HG03103 (cell line): ENCODE results near the gene PCDHGA3.
"Not testable (repeated sequence)": the region's sequence is repeated elsewhere in the genome, so short reads cannot be mapped to it uniquely, and the experiment has no call there.

Source experiments
- ATAC-seq: cut with Tn5 transposase; IDR thresholded peaks from one replicate; pipeline ENCODE4 v1.9.1; 2021; ENCODE audit warnings: low read depth; ENCODE audit not compliant: unreplicated experiment

The PCDHGA3 gene

GRCh38 chr5:141345327-141345726 is 1.7 kb downstream of the PCDHGA3 start:
- ATAC-seq: no peak

DNA sequence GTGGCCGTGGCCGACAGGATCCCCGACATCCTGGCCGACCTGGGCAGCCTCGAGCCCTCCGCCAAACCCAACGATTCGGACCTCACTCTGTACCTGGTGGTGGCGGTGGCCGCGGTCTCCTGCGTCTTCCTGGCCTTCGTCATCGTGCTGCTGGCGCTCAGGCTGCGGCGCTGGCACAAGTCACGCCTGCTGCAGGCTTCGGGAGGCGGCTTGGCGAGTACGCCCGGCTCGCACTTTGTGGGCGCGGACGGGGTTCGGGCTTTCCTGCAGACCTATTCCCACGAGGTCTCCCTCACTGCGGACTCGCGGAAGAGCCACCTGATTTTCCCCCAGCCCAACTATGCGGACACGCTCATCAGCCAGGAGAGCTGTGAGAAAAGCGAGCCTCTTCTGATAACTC is 2.4 kb downstream of the PCDHGA3 start:
- not testable (repeated sequence) for ATAC-seq

DNA sequence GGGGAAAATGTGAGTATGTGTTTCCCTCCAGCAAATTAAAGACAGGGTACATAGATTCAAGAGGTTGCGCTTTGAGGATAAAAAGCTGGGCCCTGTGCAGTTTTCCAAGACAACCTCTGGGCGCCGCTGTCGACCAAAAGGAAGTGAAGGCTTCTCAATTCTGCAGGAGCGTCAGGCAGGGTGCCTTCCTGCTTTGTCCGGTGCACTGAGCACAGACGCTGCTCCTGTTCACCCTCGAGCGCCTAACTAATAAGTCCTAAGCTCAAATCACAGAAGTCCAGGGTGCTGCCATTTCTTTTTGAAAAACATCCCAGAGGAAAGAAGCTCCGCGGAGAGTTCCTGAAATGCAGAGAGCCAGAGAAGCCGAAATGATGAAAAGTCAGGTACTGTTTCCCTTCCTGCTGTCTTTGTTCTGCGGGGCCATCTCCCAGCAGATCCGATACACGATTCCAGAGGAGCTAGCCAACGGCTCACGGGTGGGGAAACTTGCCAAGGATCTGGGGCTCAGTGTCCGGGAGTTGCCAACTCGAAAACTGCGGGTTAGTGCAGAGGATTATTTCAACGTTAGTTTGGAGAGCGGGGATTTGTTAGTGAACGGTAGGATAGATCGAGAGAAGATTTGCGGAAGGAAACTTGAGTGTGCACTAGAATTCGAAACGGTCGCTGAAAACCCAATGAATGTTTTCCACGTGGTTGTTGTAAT is 6.4 kb downstream of the PCDHGA3 start, which contains the start of gene PCDHGB1:
PCDHGB1 (plus strand) TSS at position 183 of the 703 bp plus-strand sequence; CDS start at position 345, 162 bp downstream.
- ATAC-seq: no peak

GRCh38 chr5:141351591-141351990 is 8.0 kb downstream of the PCDHGA3 start:
- ATAC-seq: no peak

GRCh38 chr5:141354900-141355469 is 11.4 kb downstream of the PCDHGA3 start, which contains the start of gene PCDHGA4:
PCDHGA4 (plus strand) TSS chr5:141355021; CDS start chr5:141355108, 87 bp downstream.
- ATAC-seq: no peak

GRCh38 chr5:141355641-141356040 is 12.0 kb downstream of the PCDHGA3 start:
- no peak for ATAC-seq

DNA sequence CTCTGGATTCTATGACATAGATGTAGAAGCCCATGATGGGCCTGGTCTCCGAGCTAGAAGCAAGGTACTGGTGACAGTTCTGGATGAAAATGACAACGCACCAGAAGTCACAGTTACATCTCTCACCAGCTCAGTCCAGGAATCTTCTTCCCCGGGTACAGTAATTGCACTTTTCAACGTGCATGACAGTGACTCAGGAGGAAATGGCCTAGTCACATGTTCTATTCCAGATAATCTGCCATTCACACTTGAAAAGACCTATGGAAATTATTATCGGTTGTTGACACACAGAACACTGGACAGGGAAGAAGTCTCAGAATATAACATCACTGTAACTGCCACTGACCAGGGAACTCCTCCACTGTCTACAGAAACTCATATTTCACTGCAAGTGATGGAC is 12.5 kb downstream of the PCDHGA3 start:
- no peak for ATAC-seq

GRCh38 chr5:141356950-141357349 is 13.3 kb downstream of the PCDHGA3 start:
- no peak for ATAC-seq

DNA sequence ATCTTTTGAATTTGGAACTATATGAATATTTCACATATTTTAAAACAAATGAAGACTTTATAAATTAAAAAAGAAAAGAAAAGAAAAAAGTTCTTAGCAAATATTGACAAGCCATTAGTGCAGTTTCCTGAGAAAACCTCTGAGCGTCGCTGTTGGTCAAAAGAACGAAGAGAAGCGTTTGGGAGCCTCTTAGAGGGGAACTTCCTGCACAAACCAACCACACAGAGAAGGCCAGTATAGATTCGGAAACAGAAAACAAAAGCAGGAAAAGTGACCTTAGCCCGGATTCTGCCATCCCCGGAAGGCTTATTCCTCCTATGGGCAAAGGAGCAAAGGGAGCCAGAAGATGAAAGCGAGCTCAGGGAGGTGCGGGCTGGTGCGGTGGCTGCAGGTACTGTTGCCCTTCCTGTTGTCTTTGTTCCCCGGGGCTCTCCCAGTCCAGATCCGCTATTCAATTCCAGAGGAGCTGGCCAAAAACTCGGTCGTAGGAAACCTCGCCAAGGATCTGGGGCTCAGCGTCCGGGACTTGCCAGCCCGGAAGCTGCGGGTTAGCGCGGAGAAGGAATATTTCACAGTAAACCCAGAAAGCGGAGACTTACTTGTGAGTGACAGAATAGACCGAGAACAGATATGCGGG is 16.3 kb downstream of the PCDHGA3 start, which contains the start of gene PCDHGB2:
PCDHGB2 (plus strand) TSS at position 205 of the 637 bp plus-strand sequence; CDS start at position 347, 142 bp downstream.
- no peak for ATAC-seq

GRCh38 chr5:141360685-141361084 is 17.1 kb downstream of the PCDHGA3 start:
- ATAC-seq: no peak

DNA sequence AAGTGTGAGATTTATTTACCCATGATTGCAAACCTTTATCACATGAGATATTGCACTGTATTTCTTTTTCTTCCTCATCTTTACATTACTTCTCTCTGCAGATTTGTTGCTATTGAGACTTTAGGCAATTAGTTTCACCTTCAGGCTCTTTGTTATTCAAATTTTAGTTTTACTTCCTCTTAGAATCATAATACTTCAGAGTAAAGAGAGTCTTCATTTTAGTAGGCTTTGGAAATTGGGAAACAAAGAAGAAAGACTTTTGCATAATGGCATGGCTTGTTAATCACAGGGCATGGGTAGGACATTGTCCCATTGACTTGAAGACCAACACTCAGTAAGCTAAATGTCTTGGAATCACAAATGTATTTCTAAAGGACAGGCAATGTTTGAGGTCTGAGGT is 19.1 kb downstream of the PCDHGA3 start:
- no peak for ATAC-seq

GRCh38 chr5:141363952-141364660 is 20.5 kb downstream of the PCDHGA3 start, which contains the start of gene PCDHGA5:
PCDHGA5 (plus strand) TSS chr5:141364162; CDS start chr5:141364331, 169 bp downstream.
- no peak for ATAC-seq

- no peak for ATAC-seq
These were observed 22.6 kb downstream of the PCDHGA3 start for GRCh38 chr5:141366016-141366896.

- peak; percentile 90 for ATAC-seq
These were observed 26.6 kb downstream of the PCDHGA3 start, which contains the start of gene PCDHGB3 for GRCh38 chr5:141369994-141370848. PCDHGB3 (plus strand) TSS chr5:141370242; CDS start chr5:141370395, 153 bp downstream.

DNA sequence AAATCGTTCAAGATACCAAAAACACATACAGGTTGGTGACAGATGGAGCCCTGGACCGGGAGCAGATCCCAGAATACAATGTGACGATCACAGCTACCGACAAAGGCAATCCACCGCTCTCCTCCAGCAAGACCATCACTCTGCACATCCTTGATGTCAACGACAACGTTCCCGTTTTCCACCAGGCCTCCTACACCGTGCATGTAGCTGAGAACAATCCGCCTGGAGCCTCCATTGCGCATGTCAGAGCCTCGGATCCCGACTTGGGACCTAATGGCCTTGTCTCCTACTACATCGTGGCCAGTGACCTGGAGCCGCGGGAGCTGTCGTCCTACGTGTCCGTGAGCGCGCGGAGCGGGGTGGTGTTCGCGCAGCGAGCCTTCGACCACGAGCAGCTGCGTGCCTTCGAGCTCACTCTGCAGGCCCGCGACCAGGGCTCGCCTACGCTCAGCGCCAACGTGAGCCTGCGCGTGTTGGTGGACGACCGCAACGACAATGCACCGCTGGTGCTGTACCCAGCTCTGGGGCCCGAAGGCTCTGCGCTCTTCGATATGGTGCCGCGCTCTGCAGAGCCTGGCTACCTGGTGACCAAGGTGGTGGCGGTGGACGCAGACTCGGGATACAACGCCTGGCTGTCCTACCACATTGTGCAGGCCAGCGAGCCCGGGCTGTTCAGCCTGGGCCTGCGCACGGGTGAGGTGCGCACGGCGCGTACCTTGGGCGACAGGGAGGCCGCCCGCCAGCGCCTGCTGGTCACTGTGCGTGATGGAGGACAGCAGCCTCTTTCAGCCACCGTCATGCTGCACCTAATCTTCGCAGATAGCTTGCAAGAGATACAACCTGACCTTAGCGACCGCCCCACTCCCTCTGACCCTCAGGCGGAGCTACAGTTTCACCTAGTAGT is 28.2 kb downstream of the PCDHGA3 start:
- ATAC-seq: no peak

DNA sequence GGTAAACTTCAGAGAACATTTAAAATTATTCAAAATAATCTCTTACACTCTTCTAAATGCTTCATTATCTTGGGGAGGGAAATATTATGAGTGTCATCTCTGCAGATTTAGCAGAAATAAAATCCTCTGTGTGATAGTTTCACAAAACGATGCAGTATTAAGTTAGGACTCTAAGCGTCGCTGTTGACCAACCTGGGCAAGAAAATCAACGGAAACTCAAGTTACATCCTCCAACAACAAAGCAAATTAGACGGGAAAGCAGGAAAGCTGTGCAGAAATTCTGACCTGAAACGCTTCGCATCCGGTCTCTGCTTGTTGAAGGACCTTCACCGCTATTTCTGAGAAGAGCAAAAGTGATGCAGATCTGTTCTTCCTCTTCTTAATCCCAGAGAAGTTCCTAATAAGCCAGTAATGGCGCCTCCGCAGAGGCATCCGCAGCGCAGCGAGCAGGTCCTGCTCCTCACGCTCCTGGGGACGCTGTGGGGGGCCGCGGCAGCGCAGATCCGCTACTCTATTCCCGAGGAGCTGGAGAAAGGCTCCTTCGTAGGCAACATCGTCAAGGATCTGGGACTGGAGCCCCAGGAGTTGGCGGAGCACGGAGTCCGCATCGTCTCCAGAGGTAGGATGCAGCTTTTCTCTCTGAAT is 30.2 kb downstream of the PCDHGA3 start, which contains the start of gene PCDHGA6:
PCDHGA6 (plus strand) TSS at position 219 of the 645 bp plus-strand sequence; CDS start at position 412, 193 bp downstream.
- ATAC-seq: no peak

- no peak for ATAC-seq
These were observed 31.0 kb downstream of the PCDHGA3 start for GRCh38 chr5:141374627-141375026.
